Measurements from ENCODE around the gene MATN1. TPM values are rescaled to one million over a fixed set of nuclear protein-coding genes. Genes with fewer than 3 reads are reported as not detected.

The MATN1 gene
- polyA plus RNA-seq, 1 donor from 2014 or later: not detected

GRCh38 chr1:30714536-30715090 lies 8.8 kb downstream of the MATN1 start:
- peaks cover 7 to 8% (median 8%) of the 10 kb centered on the region in 3 donors for H3K4me1 Mint-ChIP-seq
- H3K27ac Mint-ChIP-seq: peak overlapping the region in 1 of 3 donors; percentile 16
- H3K4me3 Mint-ChIP-seq: peak overlapping the region in 1 of 4 donors; percentile 37
- H3K27me3 Mint-ChIP-seq: peaks cover 6% of the 10 kb centered on the region
- peaks cover 2 to 5% (median 2%) of the 10 kb centered on the region in 3 donors for H3K9me3 Mint-ChIP-seq
- H3K36me3 Mint-ChIP-seq: no peaks in the 10 kb centered on the region

- Mint-ChIP-seq H3K27ac (peak overlapping the region in 1 of 3 donors; percentile 16), H3K4me1 (peaks cover 4 to 6% (median 5%) of the 10 kb centered on the region in 3 donors)
These were observed 9.4 kb downstream of the MATN1 start for GRCh38 chr1:30714025-30714424.

GRCh38 chr1:30713311-30713710 lies 10.1 kb downstream of the MATN1 start:
- no peak overlapping the region for H3K4me3 Mint-ChIP-seq
- H3K27me3 Mint-ChIP-seq: peaks cover 11% of the 10 kb centered on the region
- no peak overlapping the region for H3K27ac Mint-ChIP-seq
- peaks cover 4 to 6% (median 5%) of the 10 kb centered on the region in 3 donors for H3K4me1 Mint-ChIP-seq
- no peaks in the 10 kb centered on the region for H3K36me3 Mint-ChIP-seq
- peaks cover 2 to 5% (median 2%) of the 10 kb centered on the region in 3 donors for H3K9me3 Mint-ChIP-seq

More at GRCh38 chr1:30714025-30714424, 9.4 kb downstream of the MATN1 start:
- H3K9me3 Mint-ChIP-seq: peaks cover 2 to 5% (median 2%) of the 10 kb centered on the region in 3 donors
- no peaks in the 10 kb centered on the region for H3K36me3 Mint-ChIP-seq
- H3K4me3 Mint-ChIP-seq: no peak overlapping the region
- peaks cover 10% of the 10 kb centered on the region for H3K27me3 Mint-ChIP-seq

- Mint-ChIP-seq H3K4me1 (peaks cover 0 to 4% (median 2%) of the 10 kb centered on the region in 3 donors), H3K27ac (no peak overlapping the region), H3K9me3 (peaks cover 2 to 5% (median 2%) of the 10 kb centered on the region in 3 donors), H3K36me3 (peaks cover 2% of the 10 kb centered on the region), H3K27me3 (peaks cover 12% of the 10 kb centered on the region), H3K4me3 (no peak overlapping the region)
These were observed 10.8 kb downstream of the MATN1 start for GRCh38 chr1:30712583-30712982.

- Mint-ChIP-seq H3K4me1 (peaks cover 0 to 2% (median 2%) of the 10 kb centered on the region in 3 donors), H3K4me3 (no peak overlapping the region), H3K9me3 (peaks cover 0 to 2% (median 1%) of the 10 kb centered on the region in 3 donors), H3K36me3 (peaks cover 2% of the 10 kb centered on the region), H3K27ac (no peak overlapping the region), H3K27me3 (peaks cover 12% of the 10 kb centered on the region)
These were observed 13.0 kb downstream of the MATN1 start for GRCh38 chr1:30710407-30710806.

GRCh38 chr1:30708361-30708728 lies 15.0 kb downstream of the MATN1 start:
- H3K4me1 Mint-ChIP-seq: peaks cover 0 to 2% (median 2%) of the 10 kb centered on the region in 3 donors
- no peak overlapping the region for H3K4me3 Mint-ChIP-seq
- peaks cover 2% of the 10 kb centered on the region for H3K36me3 Mint-ChIP-seq
- peaks cover 12% of the 10 kb centered on the region for H3K27me3 Mint-ChIP-seq
- H3K27ac Mint-ChIP-seq: no peak overlapping the region
- peaks cover 0 to 2% (median 0%) of the 10 kb centered on the region in 3 donors for H3K9me3 Mint-ChIP-seq

GRCh38 chr1:30707412-30708360 lies 15.7 kb downstream of the MATN1 start:
- Mint-ChIP-seq H3K27ac (no peak overlapping the region), H3K9me3 (peaks cover 0 to 2% (median 0%) of the 10 kb centered on the region in 3 donors), H3K36me3 (peaks cover 2% of the 10 kb centered on the region), H3K27me3 (peaks cover 10% of the 10 kb centered on the region), H3K4me3 (no peak overlapping the region), H3K4me1 (peaks cover 0 to 2% (median 2%) of the 10 kb centered on the region in 3 donors)

GRCh38 chr1:30706528-30706927 lies 16.9 kb downstream of the MATN1 start:
- Mint-ChIP-seq H3K9me3 (peaks cover 0 to 2% (median 0%) of the 10 kb centered on the region in 3 donors), H3K4me1 (peaks cover 0 to 2% (median 0%) of the 10 kb centered on the region in 3 donors), H3K36me3 (peaks cover 2% of the 10 kb centered on the region), H3K4me3 (no peak overlapping the region), H3K27me3 (peaks cover 9% of the 10 kb centered on the region), H3K27ac (no peak overlapping the region)

- Mint-ChIP-seq H3K27me3 (peaks cover 9% of the 10 kb centered on the region), H3K36me3 (peaks cover 2% of the 10 kb centered on the region), H3K4me3 (no peak overlapping the region), H3K4me1 (peaks cover 0 to 2% (median 0%) of the 10 kb centered on the region in 3 donors), H3K9me3 (no peaks in the 10 kb centered on the region), H3K27ac (no peak overlapping the region)
These were observed 17.7 kb downstream of the MATN1 start for GRCh38 chr1:30705698-30706097.

GRCh38 chr1:30704765-30705509 lies 18.4 kb downstream of the MATN1 start:
- Mint-ChIP-seq H3K9me3 (no peaks in the 10 kb centered on the region), H3K27me3 (peaks cover 7% of the 10 kb centered on the region), H3K36me3 (peaks cover 2% of the 10 kb centered on the region), H3K4me1 (peaks cover 0 to 2% (median 0%) of the 10 kb centered on the region in 3 donors), H3K4me3 (no peak overlapping the region), H3K27ac (no peak overlapping the region)

GRCh38 chr1:30704271-30704670 lies 19.1 kb downstream of the MATN1 start:
- H3K4me1 Mint-ChIP-seq: peaks cover 0 to 2% (median 0%) of the 10 kb centered on the region in 3 donors
- H3K36me3 Mint-ChIP-seq: peaks cover 2% of the 10 kb centered on the region
- peaks cover 5% of the 10 kb centered on the region for H3K27me3 Mint-ChIP-seq
- no peaks in the 10 kb centered on the region for H3K9me3 Mint-ChIP-seq
- no peak overlapping the region for H3K27ac Mint-ChIP-seq
- no peak overlapping the region for H3K4me3 Mint-ChIP-seq

- no peak overlapping the region for H3K27ac Mint-ChIP-seq
- H3K9me3 Mint-ChIP-seq: no peaks in the 10 kb centered on the region
- H3K27me3 Mint-ChIP-seq: no peaks in the 10 kb centered on the region
- H3K4me3 Mint-ChIP-seq: no peak overlapping the region
- no peaks in the 10 kb centered on the region for H3K4me1 Mint-ChIP-seq
- H3K36me3 Mint-ChIP-seq: no peaks in the 10 kb centered on the region
These were observed 20.6 kb downstream of the MATN1 start for GRCh38 chr1:30702823-30703222.

GRCh38 chr1:30701258-30701633 lies 22.1 kb downstream of the MATN1 start:
- Mint-ChIP-seq H3K4me1 (no peaks in the 10 kb centered on the region), H3K27ac (no peak overlapping the region), H3K4me3 (no peak overlapping the region), H3K27me3 (peaks cover 6% of the 10 kb centered on the region), H3K36me3 (no peaks in the 10 kb centered on the region), H3K9me3 (no peaks in the 10 kb centered on the region)

- Mint-ChIP-seq H3K36me3 (peaks cover under 1% of the 10 kb centered on the region), H3K4me3 (no peak overlapping the region), H3K27ac (no peak overlapping the region), H3K4me1 (no peaks in the 10 kb centered on the region), H3K27me3 (peaks cover 9% of the 10 kb centered on the region), H3K9me3 (no peaks in the 10 kb centered on the region)
These were observed 22.7 kb downstream of the MATN1 start for GRCh38 chr1:30700528-30701257.
